ENCODE results near the gene COPS3. TPM values are rescaled to one million over a fixed set of nuclear protein-coding genes. Genes with fewer than 3 reads are reported as not detected.

COPS3 gene
- total and polyA plus RNA-seq, 2 of the 8 experiments (the other 6 are each of a cell fraction or from before 2014, with no cell fraction given), result 82.9 to 110 TPM

DNA sequence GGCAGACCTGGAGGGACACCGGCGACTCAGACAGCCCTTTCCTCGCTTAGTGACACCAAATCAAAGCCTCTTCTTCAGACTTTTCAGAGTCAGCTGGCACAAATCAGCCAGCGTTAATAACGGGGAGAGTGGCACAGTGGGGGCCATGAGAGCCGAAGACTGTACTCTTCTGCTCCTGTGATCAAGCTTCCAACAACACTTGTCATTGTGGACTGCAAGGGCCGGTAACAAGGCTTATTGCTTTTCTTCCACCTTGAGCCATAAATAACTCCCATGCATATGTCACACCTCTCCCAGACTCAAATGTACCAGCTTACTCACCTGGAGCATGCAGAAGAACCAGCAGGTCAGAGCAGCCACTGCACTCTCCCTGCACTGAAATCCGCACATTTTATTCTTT lies 56.9 kb downstream of the COPS3 start:
- Histone ChIP-seq H3K4me2 (ENCODE audit: insufficient read depth in 1 of 2, low read depth in 2 of 2, low read length in 2 of 2) (no peak overlapping the region), H2BK120ac (replicated peaks; ENCODE audit: low read depth, low read length) (no peak overlapping the region), H2BK20ac (ENCODE audit: low read length) (no peak overlapping the region), H3K79me1 (ENCODE audit: low read depth, low read length) (no peaks in the 10 kb centered on the region; the same call in 1 of the 2 replicates), H3K14ac (ENCODE audit: insufficient read length) (no peak overlapping the region), H3K27me3 (replicated peaks in 1 of 4; ENCODE audit: control insufficient read depth in 3 of 4, extremely low read depth in 1 of 4, insufficient read depth in 3 of 4, low read length in 3 of 4) (no peaks in the 10 kb centered on the region; a peak in 1 of 7 replicates), H3K79me2 (ENCODE audit: control insufficient read depth in 1 of 2, insufficient read depth in 2 of 2, low read length in 2 of 2) (no peaks in the 10 kb centered on the region; a peak in 1 of 4 replicates), H3K4me1 (replicated peaks in 1 of 4; ENCODE audit: control insufficient read depth in 3 of 4, insufficient read depth in 4 of 4, low read length in 3 of 4) (no peaks in the 10 kb centered on the region; a peak in 1 of 7 replicates), H4K20me1 (replicated peaks in 1 of 2; ENCODE audit: control insufficient read depth in 1 of 2, insufficient read depth in 2 of 2, low read length in 2 of 2) (peaks cover 9% of the 10 kb centered on the region in 2 experiments), H4K8ac (ENCODE audit: extremely low read depth, insufficient read depth, low read length) (no peak overlapping the region), H4K5ac (ENCODE audit: insufficient read length, low read depth, low read length) (no peak overlapping the region), H3K56ac (replicated peaks; ENCODE audit: insufficient read length, low read depth, low read length) (no peak overlapping the region), H3K23ac (ENCODE audit: insufficient read length) (no peak overlapping the region), H3K4ac (replicated peaks; ENCODE audit: insufficient read length, low read depth, low read length) (no peak overlapping the region), H2BK12ac (ENCODE audit: low read depth, low read length) (no peak overlapping the region), H3K27ac (ENCODE audit: low read depth, low read length) (no peak overlapping the region), H2AFZ (ENCODE audit: low read length) (no peak overlapping the region), H3K9me3 (ENCODE audit: insufficient read depth in 2 of 2, low read depth in 1 of 2, low read length in 1 of 2) (no peaks in the 10 kb centered on the region), H4K91ac (replicated peaks; ENCODE audit: insufficient read length, low read length) (no peak overlapping the region), H2BK15ac (ENCODE audit: low read length) (no peak overlapping the region), H3K9ac (replicated peaks in 1 of 4; ENCODE audit: extremely low read depth in 1 of 4, low read depth in 3 of 4, low read length in 3 of 4) (no peak overlapping the region), H2BK5ac (ENCODE audit: low read depth, low read length) (no peak overlapping the region), H3K18ac (ENCODE audit: extremely low read depth, low read length) (no peak overlapping the region), H2AK5ac (ENCODE audit: low read depth, low read length) (no peak overlapping the region), H3K23me2 (ENCODE audit: low read depth, low read length) (no peaks in the 10 kb centered on the region), H3K36me3 (ENCODE audit: control insufficient read depth in 2 of 4, insufficient read depth in 4 of 4, low read length in 3 of 4) (peaks cover 16 to 89% (median 61%) of the 10 kb centered on the region in 4 experiments; a peak in 7 of 8 replicates), H3K4me3 (ENCODE audit: extremely low read depth in 1 of 4, insufficient read depth in 2 of 4, low read depth in 3 of 4, low read length in 4 of 4) (no peak overlapping the region)
- ChIA-PET CTCF (ENCODE audit: partially characterized antibody) (interaction anchor here (0.9 to 2.0 kb wide), 2 partner anchors 11 to 82 kb away, joined by 5 read pairs; no protein-coding TSS in a partner anchor), POLR2A (ENCODE audit: partially characterized antibody) (interaction anchor here (0.9 to 2.1 kb wide), 3 partner anchors 9 to 52 kb away, joined by 3 to 7 read pairs (median 5); no protein-coding TSS in a partner anchor)
- 96% methylated on average over 8 of the region's 8 CpGs; no CpG with 5 or more reads in 1 of the 2 experiments for WGBS, 2 experiments (ENCODE audit: extremely low coverage in 1 of 2, insufficient coverage in 1 of 2, insufficient read length in 1 of 2, insufficient replicate concordance in 2 of 2, low coverage in 1 of 2, low lambda C conversion rate in 2 of 2, missing lambda C conversion rate in 1 of 2)
- no peak for DNase-seq (ENCODE audit: low read depth in 1 of 2, low spot score in 2 of 2)
- no peak for FAIRE-seq
- TF ChIP-seq ASH2L (IDR thresholded peaks at IDR 0.05; ENCODE audit: low read length) (no peak), SP4 (IDR thresholded peaks at IDR 0.05; ENCODE audit: low read length) (no peak), KDM4A (IDR thresholded peaks at IDR 0.05; ENCODE audit: low read depth, low read length, severe bottlenecking) (no peak), TAF1 (IDR thresholded peaks at IDR 0.05; ENCODE audit: low read depth, low read length) (no peak), RNF2 (IDR thresholded peaks at IDR 0.05; ENCODE audit: borderline replicate concordance, low read depth, low read length, missing control alignments, poor library complexity, severe bottlenecking) (no peak), PHF8 (conservative IDR thresholded peaks at IDR 0.05; ENCODE audit: low read depth, low read length) (no peak)
